ENCODE measurements around the gene NUP62CL. TPM values are rescaled to one million over a fixed set of nuclear protein-coding genes. Genes with fewer than 3 reads are reported as not detected.

Gene NUP62CL
- total RNA-seq: 10.6 TPM

GRCh38 chrX:107205770-107206696 lies at the start of gene NUP62CL, which contains the start of gene DNAAF6:
Gene NUP62CL, minus strand, starts transcription at chrX:107206433. Its CDS starts 31,287 bp downstream, at chrX:107175146.
Gene DNAAF6, plus strand, starts transcription at chrX:107206611. Its CDS starts 6,265 bp downstream, at chrX:107212876.
- no peaks in the 10 kb centered on the region for H3K9me3 ChIP-seq
- intact Hi-C loops (cut with DNase I): no loop called here
- H3K27ac ChIP-seq: no peak within 1 kb of the TSS
- DNase-seq (ENCODE audit: extremely low spot score in 2 of 2): no peak
- TF ChIP-seq POLR2A (IDR thresholded peaks at IDR 0.05) (no peak), POLR2AphosphoS5 (IDR thresholded peaks at IDR 0.05; ENCODE audit: insufficient read depth in 1 of 2, low read depth in 1 of 2) (no peak), CTCF (IDR thresholded peaks at IDR 0.05) (no peak)
- no peaks in the 10 kb centered on the region for H3K4me1 ChIP-seq
- no peaks in the 10 kb centered on the region for H3K27me3 ChIP-seq
- peak within 1 kb of the TSS; percentile 38 to 40 for H3K4me3 ChIP-seq
- no peaks in the 10 kb centered on the region for H3K36me3 ChIP-seq

GRCh38 chrX:107228486-107228819 lies 22.2 kb upstream of the NUP62CL start:
- intact Hi-C loops (cut with DNase I): no loop called here
- H3K27me3 ChIP-seq: no peaks in the 10 kb centered on the region
- H3K36me3 ChIP-seq: no peaks in the 10 kb centered on the region
- H3K4me3 ChIP-seq: no peak overlapping the region
- no peaks in the 10 kb centered on the region for H3K9me3 ChIP-seq
- H3K27ac ChIP-seq: no peak overlapping the region
- DNase-seq (ENCODE audit: extremely low spot score in 2 of 2): no peak
- no peak for TF ChIP-seq POLR2A (IDR thresholded peaks at IDR 0.05)
- no peak for TF ChIP-seq CTCF (IDR thresholded peaks at IDR 0.05)
- TF ChIP-seq POLR2AphosphoS5 (IDR thresholded peaks at IDR 0.05; ENCODE audit: insufficient read depth in 1 of 2, low read depth in 1 of 2): no peak
- no peaks in the 10 kb centered on the region for H3K4me1 ChIP-seq

GRCh38 chrX:107227780-107228485 lies 21.7 kb upstream of the NUP62CL start:
- intact Hi-C loops (cut with DNase I): no loop called here
- no peaks in the 10 kb centered on the region for H3K4me1 ChIP-seq

GRCh38 chrX:107226757-107227156 lies 20.5 kb upstream of the NUP62CL start:
- no peak overlapping the region for H3K27ac ChIP-seq
- H3K9me3 ChIP-seq: no peaks in the 10 kb centered on the region
- H3K4me1 ChIP-seq: no peaks in the 10 kb centered on the region
- no peak overlapping the region for H3K4me3 ChIP-seq
- H3K27me3 ChIP-seq: no peaks in the 10 kb centered on the region
- TF ChIP-seq POLR2AphosphoS5 (IDR thresholded peaks at IDR 0.05; ENCODE audit: insufficient read depth in 1 of 2, low read depth in 1 of 2) (no peak), POLR2A (IDR thresholded peaks at IDR 0.05) (no peak), CTCF (IDR thresholded peaks at IDR 0.05) (no peak)
- H3K36me3 ChIP-seq: no peaks in the 10 kb centered on the region
- DNase-seq (ENCODE audit: extremely low spot score in 2 of 2): no peak
- intact Hi-C loops (cut with DNase I): no loop called here

More at GRCh38 chrX:107227780-107228485, 21.7 kb upstream of the NUP62CL start:
- Histone ChIP-seq H3K4me3 (no peak overlapping the region), H3K36me3 (no peaks in the 10 kb centered on the region), H3K27ac (no peak overlapping the region), H3K27me3 (no peaks in the 10 kb centered on the region), H3K9me3 (no peaks in the 10 kb centered on the region)
- no peak for DNase-seq (ENCODE audit: extremely low spot score in 2 of 2)
- no peak for TF ChIP-seq POLR2AphosphoS5 (IDR thresholded peaks at IDR 0.05; ENCODE audit: insufficient read depth in 1 of 2, low read depth in 1 of 2)
- no peak for TF ChIP-seq CTCF (IDR thresholded peaks at IDR 0.05)
- no peak for TF ChIP-seq POLR2A (IDR thresholded peaks at IDR 0.05)
